Adrenal gland (tissue), 5 donors: Measurements from ENCODE around the gene INPP1.

Source experiments
- CTCF ChIP-seq, 6 experiments: fragments of 450-650 bp in 4 of 6; fragments of 200-600 bp in 2 of 6; sonication (generic) in 1 of 6; IDR thresholded peaks; 1 replicate in 5 of 6; 2 replicates in 1 of 6; pipeline versions ENCODE4 v1.5.1 to v1.8.0; 2016 to 2021; ENCODE audit warnings: antibody characterized with exemption in 6 of 6, mild to moderate bottlenecking in 2 of 6, moderate library complexity in 1 of 6
- POLR2A ChIP-seq, 2 donors: fragments of 450-650 bp; IDR thresholded peaks; one replicate each; pipeline ENCODE4 v1.6.1; 2017; ENCODE audit warnings: antibody characterized with exemption in 2 of 2, mild to moderate bottlenecking in 2 of 2, moderate library complexity in 1 of 2
- donor health status: DM: no; HTN: no; CAD: no.

- TF ChIP-seq CTCF (IDR thresholded peaks at IDR 0.05) = no peak
- no peak for TF ChIP-seq POLR2A (IDR thresholded peaks at IDR 0.05)
These were observed 7.0 kb upstream of the INPP1 start for GRCh38 chr2:190336420-190336819.
